Measurements from ENCODE around the gene SSC5D. TPM values are rescaled to one million over a fixed set of nuclear protein-coding genes. Genes with fewer than 3 reads are reported as not detected.
"Not testable (repeated sequence)": the region's sequence is repeated elsewhere in the genome, so short reads cannot be mapped to it uniquely, and the experiment has no call there.

Gene SSC5D
- total and polyA plus RNA-seq, 2 experiments from 2014 or later: 0.60 to 0.89 TPM

GRCh38 chr19:55493052-55493644 lies 4.9 kb downstream of the SSC5D start:
- peaks cover 4% of the 10 kb centered on the region for H3K4me1 ChIP-seq (ENCODE audit: low read depth)
- no peaks in the 10 kb centered on the region for H3K9me3 ChIP-seq (ENCODE audit: low read depth)
- peak in 1 of 2 donors; percentile 62 for DNase-seq (ENCODE audit: low read depth in 1 of 2, low spot score in 1 of 2)
- H3K27me3 ChIP-seq: no peaks in the 10 kb centered on the region
- no peak overlapping the region for H3K27ac ChIP-seq
- no peaks in the 10 kb centered on the region for H3K36me3 ChIP-seq
- no peak for TF ChIP-seq CTCF (IDR thresholded peaks at IDR 0.05; ENCODE audit: low read depth, low read length)
- no peak overlapping the region for H3K4me3 ChIP-seq

- no peak for DNase-seq (ENCODE audit: low read depth in 1 of 2, low spot score in 1 of 2)
- no peaks in the 10 kb centered on the region for H3K27me3 ChIP-seq
- H3K4me1 ChIP-seq (ENCODE audit: low read depth): no peaks in the 10 kb centered on the region
- no peak for TF ChIP-seq CTCF (IDR thresholded peaks at IDR 0.05; ENCODE audit: low read depth, low read length)
- no peaks in the 10 kb centered on the region for H3K36me3 ChIP-seq
- H3K4me3 ChIP-seq: no peak overlapping the region
- no peaks in the 10 kb centered on the region for H3K9me3 ChIP-seq (ENCODE audit: low read depth)
- no peak overlapping the region for H3K27ac ChIP-seq
Measured at GRCh38 chr19:55493645-55494171, 5.5 kb downstream of the SSC5D start.

- Histone ChIP-seq H3K27me3 (no peaks in the 10 kb centered on the region), H3K36me3 (no peaks in the 10 kb centered on the region), H3K4me3 (no peak overlapping the region), H3K4me1 (ENCODE audit: low read depth) (no peaks in the 10 kb centered on the region), H3K9me3 (ENCODE audit: low read depth) (no peaks in the 10 kb centered on the region), H3K27ac (no peak overlapping the region)
- peak in 1 of 2 donors; percentile 94 for DNase-seq (ENCODE audit: low read depth in 1 of 2, low spot score in 1 of 2)
- no peak for TF ChIP-seq CTCF (IDR thresholded peaks at IDR 0.05; ENCODE audit: low read depth, low read length)
Measured at GRCh38 chr19:55494172-55494761, 6.0 kb downstream of the SSC5D start.

- no peaks in the 10 kb centered on the region for H3K27me3 ChIP-seq
- DNase-seq (ENCODE audit: low read depth in 1 of 2, low spot score in 1 of 2): no peak
- H3K27ac ChIP-seq: no peak overlapping the region
- no peak for TF ChIP-seq CTCF (IDR thresholded peaks at IDR 0.05; ENCODE audit: low read depth, low read length)
- H3K9me3 ChIP-seq (ENCODE audit: low read depth): no peaks in the 10 kb centered on the region
- no peak overlapping the region for H3K4me3 ChIP-seq
- no peaks in the 10 kb centered on the region for H3K36me3 ChIP-seq
- H3K4me1 ChIP-seq (ENCODE audit: low read depth): no peaks in the 10 kb centered on the region
Measured at GRCh38 chr19:55495646-55496349, 7.6 kb downstream of the SSC5D start.

GRCh38 chr19:55496820-55497219 lies 8.6 kb downstream of the SSC5D start:
- not testable (repeated sequence) for H3K4me3 ChIP-seq; H3K27me3 ChIP-seq; H3K9me3 ChIP-seq (ENCODE audit: low read depth); DNase-seq (ENCODE audit: low read depth in 1 of 2, low spot score in 1 of 2); H3K27ac ChIP-seq; H3K4me1 ChIP-seq (ENCODE audit: low read depth); H3K36me3 ChIP-seq

- Histone ChIP-seq H3K9me3 (ENCODE audit: low read depth) (no peaks in the 10 kb centered on the region), H3K27me3 (no peaks in the 10 kb centered on the region), H3K4me1 (ENCODE audit: low read depth) (no peaks in the 10 kb centered on the region), H3K36me3 (no peaks in the 10 kb centered on the region), H3K27ac (no peak overlapping the region), H3K4me3 (no peak overlapping the region)
- no peak for DNase-seq (ENCODE audit: low read depth in 1 of 2, low spot score in 1 of 2)
- no peak for TF ChIP-seq CTCF (IDR thresholded peaks at IDR 0.05; ENCODE audit: low read depth, low read length)
Measured at GRCh38 chr19:55497763-55498162, 9.5 kb downstream of the SSC5D start.

All from cardiac muscle cell (in vitro differentiated cells and primary cell).